A549 (cell line): ENCODE data around the gene FUCA2. TPM values are rescaled to one million over a fixed set of nuclear protein-coding genes. Genes with fewer than 3 reads are reported as not detected.

ENCODE experiments used
- ATAC-seq, 2 experiments: fragments of 200-7000 bp in 1 of 2; fragments of >200 bp in 1 of 2; cut with Nextera tagmentation in 1 of 2; cut with Tn5 transposase in 1 of 2; 3 replicates each; pipeline versions ENCODE4 v1.8.0 to v1.9.1; 2018 to 2020; ENCODE audit warnings: mild to moderate bottlenecking in 1 of 2, moderate library complexity in 1 of 2
- CTCF ChIA-PET: fragments of 300-600 bp; sonication (Branson Sonifier 250); formaldehyde crosslinking; extraction: SDS; loops from one replicate; lab custom pipeline; 2021; ENCODE audit warnings: antibody characterized with exemption, inconsistent platforms; lab: Yijun Ruan, JAX
- POLR2A ChIA-PET: fragments of 350-600 bp; formaldehyde crosslinking; extraction: SDS; loops from one replicate; lab custom pipeline; 2021; ENCODE audit warnings: antibody characterized with exemption, inconsistent platforms; lab: Yijun Ruan, JAX
- DNase-seq, 2 experiments: peaks; one replicate each; pipeline versions ENCODE4 v3.0.0 to v3.0.0-alpha.2; 2011 to 2016; ENCODE audit warnings: low read depth in 1 of 2, low spot score in 1 of 2
- FAIRE-seq: peaks from 2 replicates; lab custom pipeline; 2011; peaks lifted over from hg19 to GRCh38; lab: Jason Lieb, UNC
- H3K27ac ChIP-seq, 2 experiments: fragments of >200 bp; sonication (Bioruptor Twin); formaldehyde crosslinking; 3 replicates each; pipeline ENCODE4 v1.5.1; 2016 to 2017
- H3K4me1 ChIP-seq: fragments of >200 bp; sonication (Bioruptor Twin); formaldehyde crosslinking; 3 replicates; pipeline ENCODE4 v1.6.1; 2016
- H3K4me2 ChIP-seq: fragments of >200 bp; sonication (Bioruptor Twin); formaldehyde crosslinking; 3 replicates; pipeline ENCODE4 v1.6.1; 2016
- H3K4me3 ChIP-seq: fragments of >200 bp; sonication (Bioruptor Twin); formaldehyde crosslinking; 3 replicates; pipeline ENCODE4 v1.5.1; 2016
- H3K9me3 ChIP-seq: fragments of >200 bp; sonication (Bioruptor Twin); formaldehyde crosslinking; 3 replicates; pipeline ENCODE4 v1.6.1; 2016
- BCL3 ChIP-seq: fragments of >200 bp; sonication (Bioruptor Twin); formaldehyde crosslinking; IDR thresholded peaks from 3 replicates; pipeline ENCODE4 v1.6.1; 2016
- CBX2 ChIP-seq: fragments of 200-600 bp; sonication (generic); IDR thresholded peaks from 2 replicates; pipeline ENCODE4 v1.6.1; 2016; ENCODE audit warnings: low read depth, mild to moderate bottlenecking, borderline replicate concordance
- CEBPB ChIP-seq, 2 experiments: fragments of >200 bp in 1 of 2; sonication (Bioruptor Twin) in 1 of 2; formaldehyde crosslinking in 1 of 2; IDR thresholded peaks; 2 replicates each; pipeline ENCODE4 v1.6.1; 2012 to 2016
- CHD4 ChIP-seq: fragments of 200-600 bp; sonication (generic); IDR thresholded peaks from 2 replicates; pipeline ENCODE4 v1.6.1; 2016; ENCODE audit warnings: antibody characterized with exemption, mild to moderate bottlenecking, borderline replicate concordance
- CTCF ChIP-seq: fragments of >200 bp; sonication (Bioruptor Twin); formaldehyde crosslinking; IDR thresholded peaks from 3 replicates; pipeline ENCODE4 v1.5.1; 2016
- EHMT2 ChIP-seq: fragments of 200-600 bp; sonication (generic); IDR thresholded peaks from 2 replicates; pipeline ENCODE4 v1.6.1; 2016; ENCODE audit warnings: antibody characterized with exemption, low read depth, mild to moderate bottlenecking, moderate library complexity
- ELK1 ChIP-seq: fragments of 150-350 bp; IDR thresholded peaks from 2 replicates; pipeline ENCODE4 v1.6.1; 2014; ENCODE audit warnings: low read depth, mild to moderate bottlenecking, low read length
- FOSB ChIP-seq: fragments of 250-450 bp; sonication (Bioruptor Pico); IDR thresholded peaks from 2 replicates; pipeline ENCODE4 v1.5.0; 2020; ENCODE audit warnings: mild to moderate bottlenecking, moderate library complexity
- FOXS1 ChIP-seq: fragments of 250-450 bp; sonication (Bioruptor Pico); IDR thresholded peaks from 2 replicates; pipeline ENCODE4 v1.5.0; 2020; ENCODE audit warnings: mild to moderate bottlenecking, moderate library complexity
- GATA3 ChIP-seq: IDR thresholded peaks from 2 replicates; pipeline ENCODE4 v1.6.1; 2012; ENCODE audit warnings: borderline replicate concordance
- HDAC2 ChIP-seq: fragments of 200-600 bp; sonication (generic); IDR thresholded peaks from 2 replicates; pipeline ENCODE4 v1.6.1; 2016
- HMGXB4 ChIP-seq: fragments of 250-450 bp; sonication (Bioruptor Pico); IDR thresholded peaks from 2 replicates; pipeline ENCODE4 v1.5.0; 2021; ENCODE audit warnings: mild to moderate bottlenecking, moderate library complexity, borderline replicate concordance
- HOXB5 ChIP-seq: fragments of 250-450 bp; sonication (Bioruptor Pico); IDR thresholded peaks from 2 replicates; pipeline ENCODE4 v1.5.0; 2020; ENCODE audit warnings: mild to moderate bottlenecking, moderate library complexity
- JUN ChIP-seq, 2 experiments: fragments of >200 bp; sonication (Bioruptor Twin); formaldehyde crosslinking; IDR thresholded peaks; 2 replicates in 1 of 2; 3 replicates in 1 of 2; pipeline ENCODE4 v1.6.1; 2016 to 2017
- MAFK ChIP-seq: fragments of 450-650 bp; IDR thresholded peaks from 2 replicates; pipeline ENCODE4 v1.6.1; 2014; ENCODE audit not compliant: partially characterized antibody
- MAX ChIP-seq: IDR thresholded peaks from 2 replicates; pipeline ENCODE4 v1.6.1; 2012
- MAZ ChIP-seq: fragments of 150-350 bp; IDR thresholded peaks from 2 replicates; pipeline ENCODE4 v1.6.1; 2014; ENCODE audit warnings: antibody characterized with exemption, low read depth, low read length, borderline replicate concordance
- NFE2L2 ChIP-seq: fragments of 150-350 bp; conservative IDR thresholded peaks from 2 replicates; pipeline ENCODE4 v1.6.1; 2014; ENCODE audit warnings: low read length
- PHF8 ChIP-seq: fragments of 200-600 bp; sonication (generic); IDR thresholded peaks from 2 replicates; pipeline ENCODE4 v1.6.1; 2016; ENCODE audit warnings: low read depth, mild to moderate bottlenecking, antibody characterized with exemption, moderate library complexity, borderline replicate concordance
- POLR2A ChIP-seq: IDR thresholded peaks from 2 replicates; pipeline ENCODE4 v1.6.1; 2012; ENCODE audit warnings: mild to moderate bottlenecking, low read length
- RAD21 ChIP-seq, 2 experiments: fragments of >200 bp in 1 of 2; sonication (Bioruptor Twin) in 1 of 2; formaldehyde crosslinking in 1 of 2; IDR thresholded peaks in 1 of 2; conservative IDR thresholded peaks in 1 of 2; 2 replicates in 1 of 2; 3 replicates in 1 of 2; pipeline ENCODE4 v1.6.1; 2012 to 2018; ENCODE audit warnings: inconsistent platforms in 1 of 2
- REST ChIP-seq: fragments of 200-600 bp; sonication (generic); IDR thresholded peaks from 2 replicates; pipeline ENCODE4 v1.6.1; 2016; ENCODE audit warnings: antibody characterized with exemption, mild to moderate bottlenecking, moderate library complexity
- RNF2 ChIP-seq: fragments of 200-600 bp; sonication (generic); IDR thresholded peaks from 2 replicates; pipeline ENCODE4 v1.6.1; 2016; ENCODE audit warnings: low read depth, mild to moderate bottlenecking, antibody characterized with exemption, moderate library complexity, borderline replicate concordance
- SMC3 ChIP-seq: fragments of >200 bp; sonication (Bioruptor Twin); formaldehyde crosslinking; IDR thresholded peaks from 3 replicates; pipeline ENCODE4 v1.6.1; 2018; ENCODE audit warnings: inconsistent platforms
- SREBF2 ChIP-seq: fragments of 450-650 bp; IDR thresholded peaks from 2 replicates; pipeline ENCODE4 v1.6.1; 2014; ENCODE audit warnings: mild to moderate bottlenecking, moderate library complexity
- TFCP2L1 ChIP-seq: fragments of 250-450 bp; sonication (Bioruptor Pico); IDR thresholded peaks from 2 replicates; pipeline ENCODE4 v1.5.0; 2021; ENCODE audit warnings: mild to moderate bottlenecking
- ZC3H11A ChIP-seq: fragments of 450-650 bp; IDR thresholded peaks from 2 replicates; pipeline ENCODE4 v1.6.1; 2014; ENCODE audit warnings: antibody characterized with exemption, mild to moderate bottlenecking
- WGBS: methylation state at CpG from one replicate; pipeline ENCODE4 v1.1.6; 2017; ENCODE audit errors: missing lambda C conversion rate; 5-methylcytosine and 5-hydroxymethylcytosine counted together
- polyA minus RNA-seq: library from RNA; depleted of rRNA, polyadenylated mRNA; stranded (reverse); fragments of >200 nt; gene quantifications from 2 replicates; pipeline ENCODE4 v1.2.3, GENCODE V29; 2011; rRNA and poly(A)+ RNA removed
- polyA plus RNA-seq, 4 experiments: library from polyadenylated mRNA; depleted of rRNA in 3 of 4; stranded (reverse); fragments of >200 nt; fragmentation: RNase III in 1 of 4; extraction: RNeasy Plus Mini Kit Qiagen cat#74134 plus additional on column Dnase treatment in 1 of 4; gene quantifications; 2 replicates in 3 of 4; 3 replicates in 1 of 4; pipeline ENCODE4 v1.2.3, GENCODE V29; 2011 to 2017

The FUCA2 gene
- polyA plus RNA-seq (2011; rRNA removed) (54.3 and 55.5 TPM in 2 replicates), polyA plus RNA-seq (2017; fragmentation: RNase III; extraction: RNeasy Plus Mini Kit Qiagen cat#74134 plus additional on column Dnase treatment) (46.3 to 46.9 TPM (median 46.8 TPM) in 3 replicates), polyA minus RNA-seq (15.8 and 17.8 TPM in 2 replicates)
- 17.3 and 19.7 TPM in 2 replicates for polyA plus RNA-seq (2012; cell fraction: cytosol; rRNA removed)
- 14.2 and 30.1 TPM in 2 replicates for polyA plus RNA-seq (2012; cell fraction: nucleus; rRNA removed)

GRCh38 chr6:143510991-143511891 is at the start of gene FUCA2:
Gene FUCA2, minus strand, starts transcription at chr6:143511720. Its CDS starts 86 bp downstream, at chr6:143511634.
- POLR2A ChIA-PET, result interaction anchor here (0.9 to 1.7 kb wide), 6 partner anchors 9 to 61 kb away, joined by 3 to 7 read pairs (median 3); partner anchors contain the start of genes ADAT2 and PEX3
- H3K4me3 ChIP-seq, result peak within 1 kb of the TSS; percentile 64
- H3K4me1 ChIP-seq, result peaks cover 15% of the 10 kb centered on the region; the same call in 2 of the 3 replicates
- ATAC-seq (peak; percentile 94 to 95), FAIRE-seq (no peak), DNase-seq (peak; percentile 57 to 84)
- peak within 1 kb of the TSS; percentile 98 to 99 for H3K27ac ChIP-seq
- no peaks in the 10 kb centered on the region for H3K9me3 ChIP-seq
- H3K4me2 ChIP-seq, result peak within 1 kb of the TSS; percentile 94
- 2% methylated on average over 22 of the region's 63 CpGs for WGBS
- CTCF ChIA-PET, result interaction anchor here (1.1 to 2.5 kb wide), 3 partner anchors 9 to 502 kb away, joined by 3 to 9 read pairs (median 5); no protein-coding TSS in a partner anchor
- TF ChIP-seq BCL3 (no peak), RAD21 (conservative IDR thresholded peaks at IDR 0.05 in 1 of 2, IDR thresholded peaks at IDR 0.05 in 1 of 2) (no peak), CBX2 (no peak), POLR2A (peak; percentile 39), ELK1 (no peak), SREBF2 (no peak), REST (no peak), FOXS1 (CRISPR knock-in tag) (no peak), PHF8 (peak; percentile 93), HMGXB4 (CRISPR knock-in tag) (0 out of 2 replicates have a peak, but pooled peaks have one; percentile 33), TFCP2L1 (no peak), NFE2L2 (no peak), GATA3 (no peak), FOSB (CRISPR knock-in tag) (no peak), HDAC2 (no peak), EHMT2 (no peak), SMC3 (no peak), CEBPB (IDR thresholded peaks at IDR 0.05) (no peak), HOXB5 (CRISPR knock-in tag) (0 out of 2 replicates have a peak, but pooled peaks have one; percentile 66), RNF2 (no peak), ZC3H11A (no peak), CTCF (no peak), MAX (peak; percentile 96), MAFK (no peak), CHD4 (no peak), MAZ (no peak), JUN (IDR thresholded peaks at IDR 0.05) (peak; percentile 51 to 77; a peak in 4 of 5 replicates)
